PC-9 (cell line): Measurements from ENCODE around the gene LRRC55. TPM values are rescaled to one million over a fixed set of nuclear protein-coding genes. Genes with fewer than 3 reads are reported as not detected.

Experiments
- BruUV-seq: library from RNA; stranded (reverse); fragments of 400-500 nt; replicated peaks from 2 replicates; lab custom pipeline; 2021; lab: Mats Ljungman, UMichigan
- CTCF ChIA-PET: fragments of 300-600 bp; sonication (Branson Sonifier 250); formaldehyde crosslinking; loops from one replicate; lab custom pipeline; 2022; ENCODE audit warnings: antibody characterized with exemption; lab: Charles Lee
- POLR2A ChIA-PET: fragments of 300-600 bp; sonication (Branson Sonifier 250); formaldehyde crosslinking; loops from one replicate; lab custom pipeline; 2022; ENCODE audit warnings: antibody characterized with exemption; ENCODE audit not compliant: unreplicated experiment; lab: Charles Lee
- DNase-seq, 2 experiments: peaks; one replicate each; pipeline versions ENCODE4 v3.0.0 to v3.0.0-alpha.2; 2015 to 2022; ENCODE audit warnings: mixed read lengths in 1 of 2
- H2AFZ ChIP-seq: fragments of 200-600 bp; sonication (generic); 2 replicates; pipeline ENCODE4 v1.8.1; 2017; ENCODE audit warnings: antibody characterized with exemption
- H3F3A ChIP-seq: fragments of 200-600 bp; sonication (generic); 2 replicates; pipeline ENCODE4 v1.8.1; 2017; ENCODE audit warnings: antibody characterized with exemption, mild to moderate bottlenecking, low read depth; ENCODE audit not compliant: insufficient read depth
- H3K27ac ChIP-seq: fragments of 200-600 bp; sonication (generic); 2 replicates; pipeline ENCODE4 v1.6.1; 2016; ENCODE audit warnings: mixed run types
- H3K27me3 ChIP-seq: fragments of 200-600 bp; sonication (generic); 2 replicates; pipeline ENCODE4 v1.6.1; 2016; ENCODE audit warnings: low read depth, mixed run types; ENCODE audit not compliant: insufficient read depth
- H3K36me3 ChIP-seq: fragments of 200-600 bp; sonication (generic); 2 replicates; pipeline ENCODE4 v1.6.1; 2016; ENCODE audit warnings: low read depth, mixed run types
- H3K4me1 ChIP-seq: fragments of 200-600 bp; sonication (generic); replicated peaks from 2 replicates; pipeline ENCODE4 v1.6.1; 2016; ENCODE audit warnings: mixed run types; ENCODE audit not compliant: insufficient read depth
- H3K4me2 ChIP-seq: fragments of 200-600 bp; sonication (generic); 2 replicates; pipeline ENCODE4 v1.6.1; 2017; ENCODE audit warnings: mixed run types
- H3K4me3 ChIP-seq: fragments of 200-600 bp; sonication (generic); 2 replicates; pipeline ENCODE4 v1.6.1; 2016; ENCODE audit warnings: mixed run types
- H3K79me2 ChIP-seq: fragments of 200-600 bp; sonication (generic); 2 replicates; pipeline ENCODE4 v1.6.1; 2017; ENCODE audit warnings: low read depth, mixed run types
- H3K9me2 ChIP-seq: fragments of 200-600 bp; sonication (generic); 2 replicates; pipeline ENCODE4 v1.8.1; 2017; ENCODE audit warnings: mild to moderate bottlenecking; ENCODE audit not compliant: insufficient read depth
- H3K9me3 ChIP-seq: fragments of 200-600 bp; sonication (generic); 2 replicates; pipeline ENCODE4 v1.8.1; 2016; ENCODE audit warnings: low read depth; ENCODE audit not compliant: insufficient read depth
- H4K20me1 ChIP-seq: fragments of 200-600 bp; sonication (generic); 2 replicates; pipeline ENCODE4 v1.8.1; 2017; ENCODE audit not compliant: insufficient read depth
- CTCF ChIP-seq: fragments of 200-600 bp; sonication (generic); conservative IDR thresholded peaks from 2 replicates; pipeline ENCODE4 v1.6.1; 2017; ENCODE audit warnings: mixed run types, antibody characterized with exemption, mild to moderate bottlenecking, moderate library complexity
- EZH2 ChIP-seq: fragments of 200-600 bp; sonication (generic); IDR thresholded peaks from 2 replicates; pipeline ENCODE4 v1.8.0; 2017; ENCODE audit warnings: antibody characterized with exemption, low read depth
- intact Hi-C: fragments of 100-400 bp; cut with micrococcal nuclease; formaldehyde crosslinking; loops from one replicate; pipeline ENCODE4 v1.10.0; 2022; ENCODE audit not compliant: unreplicated experiment
- total RNA-seq: library from RNA; stranded (reverse); gene quantifications from 2 replicates; pipeline ENCODE4 v1.2.3, GENCODE V29; 2021

LRRC55 gene
- total RNA-seq, 1 experiment from 2014 or later = not detected

- Histone ChIP-seq H3K4me1 (no peaks in the 10 kb centered on the region), H3K4me3 (no peak overlapping the region), H3K27me3 (peaks cover 33% of the 10 kb centered on the region), H3K27ac (no peak overlapping the region), H2AFZ (no peak overlapping the region), H3K79me2 (no peaks in the 10 kb centered on the region), H3K9me3 (no peaks in the 10 kb centered on the region), H3K4me2 (no peak overlapping the region), H4K20me1 (0 out of 2 replicates have a peak, but pooled peaks cover 2% of the 10 kb centered on the region), H3K9me2 (no peaks in the 10 kb centered on the region), H3F3A (no peaks in the 10 kb centered on the region), H3K36me3 (no peaks in the 10 kb centered on the region)
- no peak for DNase-seq
- no TSS peak for BruUV-seq
- TF ChIP-seq CTCF (no peak), EZH2 (no peak)
- ChIA-PET CTCF (no interaction called here), POLR2A (no interaction called here)
- intact Hi-C loops = no loop called here
Observed at GRCh38 chr11:57197762-57198161, 16.0 kb downstream of the LRRC55 start.

- H3K27ac ChIP-seq = no peak overlapping the region
- H3K9me2 ChIP-seq = no peaks in the 10 kb centered on the region
- H3K36me3 ChIP-seq = no peaks in the 10 kb centered on the region
- H3K27me3 ChIP-seq = peaks cover 44% of the 10 kb centered on the region
- no peak overlapping the region for H3K4me2 ChIP-seq
- TF ChIP-seq CTCF (no peak), EZH2 (no peak)
- H4K20me1 ChIP-seq = 0 out of 2 replicates have a peak, but pooled peaks cover 2% of the 10 kb centered on the region
- no peaks in the 10 kb centered on the region for H3K9me3 ChIP-seq
- H3K79me2 ChIP-seq = no peaks in the 10 kb centered on the region
- H3F3A ChIP-seq = no peaks in the 10 kb centered on the region
- DNase-seq = no peak
- no peak overlapping the region for H3K4me3 ChIP-seq
- intact Hi-C loops = no loop called here
- CTCF ChIA-PET = no interaction called here
- BruUV-seq = no TSS peak
- POLR2A ChIA-PET = no interaction called here
- H3K4me1 ChIP-seq = no peaks in the 10 kb centered on the region
- no peak overlapping the region for H2AFZ ChIP-seq
Observed at GRCh38 chr11:57199330-57199729, 17.6 kb downstream of the LRRC55 start.

DNA sequence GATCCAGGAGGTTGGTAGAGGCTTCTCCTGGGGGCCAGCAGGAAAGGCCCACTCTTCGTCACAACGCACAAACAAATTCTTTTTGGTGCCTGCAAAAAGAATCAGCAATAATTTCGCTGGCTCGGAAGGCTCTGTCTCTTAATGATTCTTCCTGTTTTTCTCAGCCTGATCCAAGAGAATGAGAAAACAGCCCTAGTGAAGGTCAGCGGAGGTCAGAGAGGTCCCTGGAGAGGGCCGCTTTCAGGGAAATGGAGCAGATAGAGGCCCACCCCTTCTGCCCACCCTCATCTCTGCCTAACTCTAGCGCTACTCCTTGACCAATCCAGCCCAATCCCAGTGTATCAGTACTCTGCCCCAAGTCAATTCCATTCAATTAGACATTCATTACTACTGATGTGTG lies 19.2 kb downstream of the LRRC55 start:
- no peak overlapping the region for H3K4me3 ChIP-seq
- CTCF ChIA-PET = no interaction called here
- H3K27ac ChIP-seq = no peak overlapping the region
- H3F3A ChIP-seq = no peaks in the 10 kb centered on the region
- H3K36me3 ChIP-seq = no peaks in the 10 kb centered on the region
- H3K79me2 ChIP-seq = no peaks in the 10 kb centered on the region
- POLR2A ChIA-PET = no interaction called here
- no peaks in the 10 kb centered on the region for H3K9me3 ChIP-seq
- no peak overlapping the region for H2AFZ ChIP-seq
- intact Hi-C loops = no loop called here
- H3K4me2 ChIP-seq = no peak overlapping the region
- H3K9me2 ChIP-seq = no peaks in the 10 kb centered on the region
- H3K27me3 ChIP-seq = peaks cover 52% of the 10 kb centered on the region
- TF ChIP-seq CTCF (no peak), EZH2 (no peak)
- DNase-seq = no peak
- no peaks in the 10 kb centered on the region for H4K20me1 ChIP-seq
- no TSS peak for BruUV-seq
- H3K4me1 ChIP-seq = no peaks in the 10 kb centered on the region
